ENCODE data around the gene DAB1.

Gene DAB1

GRCh38 chr1:57336793-57337192 lies 87.1 kb downstream of the DAB1 start:
- Histone ChIP-seq H3K27me3 (no peaks in the 10 kb centered on the region), H3K27ac (no peak overlapping the region), H3K4me3 (no peak overlapping the region), H3K4me1 (no peaks in the 10 kb centered on the region), H3K36me3 (no peaks in the 10 kb centered on the region), H3K9me3 (no peaks in the 10 kb centered on the region)
- intact Hi-C loops (cut with DNase I; ENCODE audit: low total_unique reads), result no loop called here
- no peak for TF ChIP-seq CTCF (IDR thresholded peaks at IDR 0.05)
- DNase-seq, result no peak

- no peak for TF ChIP-seq CTCF (IDR thresholded peaks at IDR 0.05)
- Histone ChIP-seq H3K27ac (no peak overlapping the region), H3K4me3 (no peak overlapping the region), H3K27me3 (no peaks in the 10 kb centered on the region), H3K4me1 (no peaks in the 10 kb centered on the region), H3K36me3 (no peaks in the 10 kb centered on the region), H3K9me3 (no peaks in the 10 kb centered on the region)
- DNase-seq, result no peak
- intact Hi-C loops (cut with DNase I; ENCODE audit: low total_unique reads), result no loop called here
Measured at GRCh38 chr1:57331620-57332019, 92.2 kb downstream of the DAB1 start.

GRCh38 chr1:57329937-57330336 lies 93.9 kb downstream of the DAB1 start:
- TF ChIP-seq CTCF (IDR thresholded peaks at IDR 0.05), result no peak
- intact Hi-C loops (cut with DNase I; ENCODE audit: low total_unique reads), result no loop called here

GRCh38 chr1:57329001-57329527 lies 94.8 kb downstream of the DAB1 start:
- intact Hi-C loops (cut with DNase I; ENCODE audit: low total_unique reads), result no loop called here
- DNase-seq, result no peak
- H3K36me3 ChIP-seq, result no peaks in the 10 kb centered on the region
- H3K27ac ChIP-seq, result no peak overlapping the region
- H3K27me3 ChIP-seq, result no peaks in the 10 kb centered on the region
- H3K4me1 ChIP-seq, result no peaks in the 10 kb centered on the region
- no peak for TF ChIP-seq CTCF (IDR thresholded peaks at IDR 0.05)
- no peaks in the 10 kb centered on the region for H3K9me3 ChIP-seq
- H3K4me3 ChIP-seq, result no peak overlapping the region

More at GRCh38 chr1:57329937-57330336, 93.9 kb downstream of the DAB1 start:
- Histone ChIP-seq H3K9me3 (no peaks in the 10 kb centered on the region), H3K4me3 (no peak overlapping the region), H3K4me1 (no peaks in the 10 kb centered on the region), H3K27me3 (no peaks in the 10 kb centered on the region), H3K27ac (no peak overlapping the region), H3K36me3 (no peaks in the 10 kb centered on the region)
- DNase-seq, result no peak

- TF ChIP-seq CTCF (IDR thresholded peaks at IDR 0.05), result no peak
- intact Hi-C loops (cut with DNase I; ENCODE audit: low total_unique reads), result no loop called here
- no peaks in the 10 kb centered on the region for H3K4me1 ChIP-seq
- no peaks in the 10 kb centered on the region for H3K36me3 ChIP-seq
- H3K27me3 ChIP-seq, result no peaks in the 10 kb centered on the region
- no peak overlapping the region for H3K4me3 ChIP-seq
- H3K9me3 ChIP-seq, result no peaks in the 10 kb centered on the region
- no peak overlapping the region for H3K27ac ChIP-seq
- no peak for DNase-seq
Measured at GRCh38 chr1:57327946-57328345, 95.9 kb downstream of the DAB1 start.

GRCh38 chr1:57327336-57327735 lies 96.5 kb downstream of the DAB1 start:
- intact Hi-C loops (cut with DNase I; ENCODE audit: low total_unique reads), result no loop called here

More at GRCh38 chr1:57327336-57327735, 96.5 kb downstream of the DAB1 start:
- Histone ChIP-seq H3K4me3 (no peak overlapping the region), H3K4me1 (no peaks in the 10 kb centered on the region), H3K9me3 (no peaks in the 10 kb centered on the region), H3K27me3 (no peaks in the 10 kb centered on the region), H3K36me3 (no peaks in the 10 kb centered on the region), H3K27ac (no peak overlapping the region)
- TF ChIP-seq CTCF (IDR thresholded peaks at IDR 0.05), result no peak
- DNase-seq, result no peak

Measured in tibial artery (tissue), 4 donors.